GM10248 (cell line): Measurements from ENCODE around the gene TUBGCP6.
"Not testable (repeated sequence)": the region's sequence is repeated elsewhere in the genome, so short reads cannot be mapped to it uniquely, and the experiment has no call there.

Experiments used
- CTCF ChIA-PET: fragments of 300-600 bp; sonication (Branson Sonifier 250); formaldehyde crosslinking; extraction: SDS; loops from one replicate; lab custom pipeline; 2021; ENCODE audit warnings: antibody characterized with exemption; lab: Yijun Ruan, JAX
- POLR2A ChIA-PET: fragments of 350-650 bp; sonication (Branson Sonifier 250); formaldehyde crosslinking; extraction: SDS; loops from one replicate; lab custom pipeline; 2020; ENCODE audit warnings: antibody characterized with exemption; lab: Yijun Ruan, JAX
- DNase-seq: peaks from one replicate; pipeline ENCODE4 v3.0.0; 2012; ENCODE audit errors: extremely low spot score
- TF ChIP-seq, protein P1 (sequence below): IDR thresholded peaks from 2 replicates; pipeline ENCODE4 v1.5.1; 2012; ENCODE audit warnings: mild to moderate bottlenecking, low read depth; ENCODE audit errors: extremely low read depth, missing control alignments, control extremely low read depth

The TUBGCP6 gene

GRCh38 chr22:50169181-50169759, 75.6 kb downstream of the TUBGCP6 start:
- TF ChIP-seq, protein P1, sequence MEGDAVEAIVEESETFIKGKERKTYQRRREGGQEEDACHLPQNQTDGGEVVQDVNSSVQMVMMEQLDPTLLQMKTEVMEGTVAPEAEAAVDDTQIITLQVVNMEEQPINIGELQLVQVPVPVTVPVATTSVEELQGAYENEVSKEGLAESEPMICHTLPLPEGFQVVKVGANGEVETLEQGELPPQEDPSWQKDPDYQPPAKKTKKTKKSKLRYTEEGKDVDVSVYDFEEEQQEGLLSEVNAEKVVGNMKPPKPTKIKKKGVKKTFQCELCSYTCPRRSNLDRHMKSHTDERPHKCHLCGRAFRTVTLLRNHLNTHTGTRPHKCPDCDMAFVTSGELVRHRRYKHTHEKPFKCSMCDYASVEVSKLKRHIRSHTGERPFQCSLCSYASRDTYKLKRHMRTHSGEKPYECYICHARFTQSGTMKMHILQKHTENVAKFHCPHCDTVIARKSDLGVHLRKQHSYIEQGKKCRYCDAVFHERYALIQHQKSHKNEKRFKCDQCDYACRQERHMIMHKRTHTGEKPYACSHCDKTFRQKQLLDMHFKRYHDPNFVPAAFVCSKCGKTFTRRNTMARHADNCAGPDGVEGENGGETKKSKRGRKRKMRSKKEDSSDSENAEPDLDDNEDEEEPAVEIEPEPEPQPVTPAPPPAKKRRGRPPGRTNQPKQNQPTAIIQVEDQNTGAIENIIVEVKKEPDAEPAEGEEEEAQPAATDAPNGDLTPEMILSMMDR, result no peak
- POLR2A ChIA-PET, result interaction anchor here (0.6 kb wide), 1 partner anchor 46 kb away, joined by 3 read pairs; no protein-coding TSS in a partner anchor
- CTCF ChIA-PET, result no interaction called here
- no peak for DNase-seq

GRCh38 chr22:50168490-50169180, 76.2 kb downstream of the TUBGCP6 start:
- CTCF ChIA-PET, DNase-seq: not testable (repeated sequence)
- POLR2A ChIA-PET, result interaction anchor here (0.6 kb wide), 1 partner anchor 47 kb away, joined by 3 read pairs; no protein-coding TSS in a partner anchor

- ChIA-PET POLR2A (no interaction called here), CTCF (interaction anchor here (0.9 kb wide), 1 partner anchor 19 kb away, joined by 3 read pairs; no protein-coding TSS in a partner anchor)
- DNase-seq, result no peak
- TF ChIP-seq, protein P1, result no peak
These were observed 76.9 kb downstream of the TUBGCP6 start for GRCh38 chr22:50167689-50168489.
